HEK293 (cell line): ENCODE data around the gene SHROOM4.

Source experiments
- CTCF ChIP-seq: fragments of 450-650 bp; formaldehyde crosslinking; IDR thresholded peaks from 2 replicates; pipeline ENCODE4 v1.5.1; 2016; ENCODE audit warnings: missing biosample characterization, missing genetic modification characterization
- EGR2 ChIP-seq: fragments of 450-650 bp; formaldehyde crosslinking; IDR thresholded peaks from 2 replicates; pipeline ENCODE4 v1.5.1; 2016; ENCODE audit warnings: low read depth, missing biosample characterization, missing genetic modification characterization
- GLIS2 ChIP-seq: fragments of 450-650 bp; formaldehyde crosslinking; IDR thresholded peaks from 2 replicates; pipeline ENCODE4 v1.5.1; 2016; ENCODE audit warnings: missing biosample characterization, missing genetic modification characterization
- ZBTB10 ChIP-seq: fragments of 450-650 bp; formaldehyde crosslinking; IDR thresholded peaks from 2 replicates; pipeline ENCODE4 v1.5.1; 2016; ENCODE audit warnings: missing biosample characterization, missing genetic modification characterization
- ZBTB26 ChIP-seq: fragments of 450-650 bp; formaldehyde crosslinking; optimal IDR thresholded peaks from 2 replicates; pipeline ENCODE3; 2016; ENCODE audit warnings: missing biosample characterization, mild to moderate bottlenecking, missing genetic modification characterization
- ZIC2 ChIP-seq: fragments of 450-650 bp; formaldehyde crosslinking; IDR thresholded peaks from 2 replicates; pipeline ENCODE4 v1.5.1; 2016; ENCODE audit warnings: missing biosample characterization, missing genetic modification characterization
- ZNF121 ChIP-seq: fragments of 450-650 bp; formaldehyde crosslinking; IDR thresholded peaks from 2 replicates; pipeline ENCODE4 v1.5.1; 2016; ENCODE audit warnings: missing biosample characterization, missing genetic modification characterization
- ZNF132 ChIP-seq: fragments of 450-650 bp; formaldehyde crosslinking; IDR thresholded peaks from 2 replicates; pipeline ENCODE4 v1.5.1; 2017; ENCODE audit warnings: missing biosample characterization, missing genetic modification characterization, borderline replicate concordance
- ZNF138 ChIP-seq: fragments of 450-650 bp; formaldehyde crosslinking; IDR thresholded peaks from 2 replicates; pipeline ENCODE4 v1.5.1; 2016; ENCODE audit warnings: missing biosample characterization, missing genetic modification characterization, borderline replicate concordance
- ZNF157 ChIP-seq: fragments of 450-650 bp; formaldehyde crosslinking; IDR thresholded peaks from 2 replicates; pipeline ENCODE4 v1.5.1; 2016; ENCODE audit warnings: missing biosample characterization, missing genetic modification characterization
- ZNF23 ChIP-seq: fragments of 450-650 bp; formaldehyde crosslinking; IDR thresholded peaks from 2 replicates; pipeline ENCODE4 v1.5.1; 2016; ENCODE audit warnings: missing biosample characterization, missing genetic modification characterization, borderline replicate concordance
- ZNF707 ChIP-seq: fragments of 450-650 bp; formaldehyde crosslinking; IDR thresholded peaks from 2 replicates; pipeline ENCODE4 v1.5.1; 2016; ENCODE audit warnings: missing biosample characterization, missing genetic modification characterization

GRCh38 chrX:50787099-50787498 lies 26.9 kb downstream of the SHROOM4 start:
- no peak for TF ChIP-seq CTCF
- TF ChIP-seq GLIS2: no peak
- TF ChIP-seq EGR2 (tag by site-specific recombination): no peak
- TF ChIP-seq ZNF132 (tag by site-specific recombination): no peak
- TF ChIP-seq ZNF121 (tag by site-specific recombination): no peak
- TF ChIP-seq ZNF707 (tag by site-specific recombination): no peak
- no peak for TF ChIP-seq ZBTB10 (tag by site-specific recombination)
- no peak for TF ChIP-seq ZIC2 (tag by site-specific recombination)
- TF ChIP-seq ZBTB26: no peak
- TF ChIP-seq ZNF157: no peak
- TF ChIP-seq ZNF23 (tag by site-specific recombination): no peak
- TF ChIP-seq ZNF138 (tag by site-specific recombination): no peak
